SU-DHL-6 (cell line): Measurements from ENCODE around the gene PIRT.

Experiments
- H2AFZ ChIP-seq: fragments of 200-600 bp; sonication (generic); 2 replicates; pipeline ENCODE4 v1.6.1; 2014; ENCODE audit warnings: low read depth, mild to moderate bottlenecking, moderate library complexity, mixed read lengths, antibody characterized with exemption, low read length; ENCODE audit not compliant: severe bottlenecking
- H3F3A ChIP-seq: fragments of 200-600 bp; shearing (Covaris generic); 2 replicates; pipeline ENCODE4 v1.6.0; 2016; ENCODE audit warnings: antibody characterized with exemption, mild to moderate bottlenecking; ENCODE audit not compliant: insufficient read depth
- H3K27ac ChIP-seq: fragments of 200-600 bp; sonication (generic); 2 replicates; pipeline ENCODE4 v1.5.1; 2016; ENCODE audit warnings: low read depth, mild to moderate bottlenecking, low read length, moderate library complexity, mixed read lengths
- H3K27me3 ChIP-seq: fragments of 200-600 bp; sonication (generic), shearing (Covaris generic); 2 replicates; pipeline ENCODE4 v1.6.0; 2014; ENCODE audit warnings: mild to moderate bottlenecking, low read length
- H3K36me3 ChIP-seq: fragments of 200-600 bp; sonication (generic); 2 replicates; pipeline ENCODE4 v1.6.1; 2014; ENCODE audit warnings: mild to moderate bottlenecking, low read length, mixed read lengths
- H3K4me2 ChIP-seq: fragments of 300-600, 200-600 bp; shearing (Covaris generic), sonication (generic); 2 replicates; pipeline ENCODE4 v1.6.0; 2014; ENCODE audit warnings: low read length, low read depth, mild to moderate bottlenecking; ENCODE audit not compliant: poor library complexity, severe bottlenecking
- H3K4me3 ChIP-seq: fragments of 200-600 bp; sonication (generic); 2 replicates; pipeline ENCODE4 v1.5.1; 2014; ENCODE audit warnings: antibody characterized with exemption, low read length, mild to moderate bottlenecking, mixed read lengths; ENCODE audit not compliant: insufficient read depth, poor library complexity, severe bottlenecking
- H3K79me2 ChIP-seq: fragments of 200-600 bp; sonication (generic); 2 replicates; pipeline ENCODE4 v1.6.1; 2014; ENCODE audit warnings: mild to moderate bottlenecking, low read length, moderate library complexity; ENCODE audit not compliant: insufficient read depth
- H3K9ac ChIP-seq: fragments of 200-600 bp; sonication (generic); 2 replicates; pipeline ENCODE4 v1.7.0; 2014; ENCODE audit warnings: mild to moderate bottlenecking, low read length
- H3K9me2 ChIP-seq: fragments of 200-600 bp; sonication (generic); replicated peaks from 2 replicates; pipeline ENCODE4 v1.6.1; 2014; ENCODE audit warnings: low read length; ENCODE audit not compliant: insufficient read depth
- H3K9me3 ChIP-seq: fragments of 200-600 bp; sonication (generic); 2 replicates; pipeline ENCODE4 v1.6.1; 2014; ENCODE audit warnings: low read length, mixed read lengths; ENCODE audit not compliant: insufficient read depth
- H4K20me1 ChIP-seq: fragments of 200-600 bp; sonication (generic); 2 replicates; pipeline ENCODE4 v1.6.1; 2014; ENCODE audit warnings: low read depth, mild to moderate bottlenecking, antibody characterized with exemption, low read length, moderate library complexity, mixed read lengths
- EZH2phosphoT487 ChIP-seq: fragments of 200-600 bp; sonication (generic), shearing (Covaris generic); conservative IDR thresholded peaks from 2 replicates; pipeline ENCODE4 v1.6.1; 2018; ENCODE audit warnings: mild to moderate bottlenecking, antibody characterized with exemption, low read length, moderate library complexity, mixed read lengths
- TF ChIP-seq, protein P1 (sequence below): fragments of 200-600 bp; sonication (generic); IDR thresholded peaks from one replicate; pipeline ENCODE4 v1.5.1; 2017; ENCODE audit warnings: antibody characterized with exemption, mild to moderate bottlenecking, low read length, moderate library complexity; ENCODE audit not compliant: insufficient read depth, poor library complexity, severe bottlenecking

The PIRT gene

DNA sequence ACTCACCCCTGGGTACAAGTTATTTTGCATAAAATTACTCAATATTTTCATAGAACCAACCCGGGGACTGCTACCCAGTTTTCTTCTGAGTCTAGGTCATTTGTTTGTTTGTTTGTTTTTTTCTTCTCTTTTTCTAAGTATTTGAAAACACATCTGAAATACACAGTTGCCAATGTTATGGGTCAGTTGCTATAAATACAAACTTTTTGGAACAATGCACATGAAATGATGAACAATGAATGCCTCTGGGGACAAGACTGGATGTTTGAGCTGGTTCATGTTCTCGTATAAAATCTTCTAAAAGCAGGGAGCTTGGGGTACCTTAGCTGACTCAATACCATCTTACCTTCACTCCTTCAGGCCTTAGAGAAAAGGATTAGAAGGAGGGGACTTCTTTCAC is 64.5 kb downstream of the PIRT start:
- Histone ChIP-seq H3K27me3 (no peaks in the 10 kb centered on the region), H3K4me2 (no peak overlapping the region), H3F3A (no peaks in the 10 kb centered on the region), H3K27ac (no peak overlapping the region), H3K4me3 (no peak overlapping the region), H3K79me2 (no peaks in the 10 kb centered on the region), H3K9me2 (no peaks in the 10 kb centered on the region), H3K36me3 (no peaks in the 10 kb centered on the region), H3K9ac (no peak overlapping the region), H2AFZ (no peak overlapping the region), H4K20me1 (no peaks in the 10 kb centered on the region), H3K9me3 (no peaks in the 10 kb centered on the region)
- TF ChIP-seq, protein P1, sequence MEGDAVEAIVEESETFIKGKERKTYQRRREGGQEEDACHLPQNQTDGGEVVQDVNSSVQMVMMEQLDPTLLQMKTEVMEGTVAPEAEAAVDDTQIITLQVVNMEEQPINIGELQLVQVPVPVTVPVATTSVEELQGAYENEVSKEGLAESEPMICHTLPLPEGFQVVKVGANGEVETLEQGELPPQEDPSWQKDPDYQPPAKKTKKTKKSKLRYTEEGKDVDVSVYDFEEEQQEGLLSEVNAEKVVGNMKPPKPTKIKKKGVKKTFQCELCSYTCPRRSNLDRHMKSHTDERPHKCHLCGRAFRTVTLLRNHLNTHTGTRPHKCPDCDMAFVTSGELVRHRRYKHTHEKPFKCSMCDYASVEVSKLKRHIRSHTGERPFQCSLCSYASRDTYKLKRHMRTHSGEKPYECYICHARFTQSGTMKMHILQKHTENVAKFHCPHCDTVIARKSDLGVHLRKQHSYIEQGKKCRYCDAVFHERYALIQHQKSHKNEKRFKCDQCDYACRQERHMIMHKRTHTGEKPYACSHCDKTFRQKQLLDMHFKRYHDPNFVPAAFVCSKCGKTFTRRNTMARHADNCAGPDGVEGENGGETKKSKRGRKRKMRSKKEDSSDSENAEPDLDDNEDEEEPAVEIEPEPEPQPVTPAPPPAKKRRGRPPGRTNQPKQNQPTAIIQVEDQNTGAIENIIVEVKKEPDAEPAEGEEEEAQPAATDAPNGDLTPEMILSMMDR, result no peak
- TF ChIP-seq EZH2phosphoT487, result no peak
